CD4-positive, alpha-beta T cell (primary cell): ENCODE data around the gene RPL32. TPM values are rescaled to one million over a fixed set of nuclear protein-coding genes. Genes with fewer than 3 reads are reported as not detected.

Source experiments
- ATAC-seq: fragments of 200-7000 bp; cut with Tn5 transposase; one replicate; pipeline ENCODE4 v1.10.0; 2022; ENCODE audit warnings: mild to moderate bottlenecking; ENCODE audit not compliant: poor library complexity
- CTCF ChIA-PET: fragments of 350-600 bp; sonication (Branson Sonifier 250); formaldehyde crosslinking; loops from one replicate; lab custom pipeline; 2021; ENCODE audit warnings: antibody characterized with exemption, inconsistent platforms; lab: Charles Lee
- POLR2A ChIA-PET: fragments of 350-600 bp; sonication (Branson Sonifier 250); formaldehyde crosslinking; loops from one replicate; lab custom pipeline; 2021; ENCODE audit warnings: antibody characterized with exemption, inconsistent platforms; lab: Charles Lee
- DNase-seq, 14 experiments: peaks; one replicate each; pipeline ENCODE4 v3.0.0-alpha.2; 2013 to 2020; ENCODE audit warnings: mixed read lengths in 2 of 14
- H3K27ac ChIP-seq, 2 donors: one replicate each; pipeline versions ENCODE4 v1.5.1 to v1.7.0; 2013; ENCODE audit warnings: low read length in 2 of 2, low read depth in 1 of 2, mild to moderate bottlenecking in 1 of 2
- H3K27me3 ChIP-seq, 2 experiments: 1 replicate in 1 of 2; 2 replicates in 1 of 2; pipeline versions ENCODE4 v1.6.1 to v1.7.0; 2013; ENCODE audit warnings: low read length in 2 of 2, control low read depth in 1 of 2, mild to moderate bottlenecking in 1 of 2, moderate library complexity in 1 of 2; ENCODE audit not compliant: insufficient read depth in 2 of 2, control insufficient read depth in 1 of 2
- H3K36me3 ChIP-seq: one replicate; pipeline ENCODE4 v1.6.1; 2013; ENCODE audit warnings: low read length, control low read depth; ENCODE audit not compliant: insufficient read depth
- H3K4me1 ChIP-seq: one replicate; pipeline ENCODE4 v1.6.1; 2013; ENCODE audit warnings: low read length, control low read depth; ENCODE audit not compliant: insufficient read depth
- H3K4me3 ChIP-seq: one replicate; pipeline ENCODE4 v1.5.1; 2013; ENCODE audit warnings: mild to moderate bottlenecking, low read length, moderate library complexity
- H3K9me3 ChIP-seq, 2 experiments: 1 replicate in 1 of 2; 2 replicates in 1 of 2; pipeline versions ENCODE4 v1.6.1 to v1.7.0; 2013; ENCODE audit warnings: low read length in 2 of 2, mild to moderate bottlenecking in 2 of 2, control low read depth in 1 of 2, moderate library complexity in 1 of 2; ENCODE audit not compliant: control insufficient read depth in 1 of 2, insufficient read depth in 1 of 2
- H3K27ac Mint-ChIP-seq: one replicate; pipeline ENCODE4 v1.8.0; 2020; ENCODE audit warnings: mixed read lengths
- H3K27me3 Mint-ChIP-seq: one replicate; pipeline ENCODE4 v1.8.0; 2021; ENCODE audit warnings: mixed read lengths
- H3K36me3 Mint-ChIP-seq: one replicate; pipeline ENCODE4 v1.8.0; 2021; ENCODE audit warnings: low read depth, mixed read lengths
- H3K4me1 Mint-ChIP-seq: one replicate; pipeline ENCODE4 v1.8.0; 2021; ENCODE audit warnings: low read depth, mixed read lengths
- H3K4me3 Mint-ChIP-seq: one replicate; pipeline ENCODE4 v1.8.0; 2020; ENCODE audit warnings: mild to moderate bottlenecking, mixed read lengths
- H3K9me3 Mint-ChIP-seq: one replicate; pipeline ENCODE4 v1.8.0; 2020; ENCODE audit warnings: mixed read lengths
- CTCF ChIP-seq: fragments of 200-600 bp; IDR thresholded peaks from one replicate; pipeline ENCODE4 v1.8.0; 2022; ENCODE audit warnings: antibody characterized with exemption, mild to moderate bottlenecking
- intact Hi-C, 2 experiments: fragments of 100-400 bp; cut with DNase I in 1 of 2; cut with micrococcal nuclease in 1 of 2; formaldehyde crosslinking; loops; one replicate each; pipeline versions ENCODE4 v1.15.1 to v1.9.0; 2023 to 2025; cut with DNase I, micrococcal nuclease
- total RNA-seq, 174 experiments: library from RNA in 2 of 174; stranded (reverse) in 2 of 174; gene quantifications; one replicate each; pipeline ENCODE4 v1.2.3 and lab custom pipeline; 2021 to 2026

The RPL32 gene
- total RNA-seq, 2 experiments from 2014 or later = 4,308 to 4,667 TPM

GRCh38 chr3:12808587-12808986 lies 32.8 kb downstream of the RPL32 start:
- H3K9me3 Mint-ChIP-seq = no peaks in the 10 kb centered on the region
- POLR2A ChIA-PET = interaction anchor here (0.6 to 4.5 kb wide), 3 partner anchors 19 to 275 kb away, joined by 4 to 62 read pairs (median 5); partner anchors contain the start of gene RPL32

GRCh38 chr3:12807601-12808359 lies 33.6 kb downstream of the RPL32 start:
- H3K36me3 Mint-ChIP-seq = peaks cover 8% of the 10 kb centered on the region
- no peaks in the 10 kb centered on the region for H3K9me3 Mint-ChIP-seq
- Histone ChIP-seq H3K27me3 (no peaks in the 10 kb centered on the region), H3K9me3 (no peaks in the 10 kb centered on the region), H3K4me3 (no peak overlapping the region), H3K36me3 (no peaks in the 10 kb centered on the region), H3K27ac (no peak overlapping the region), H3K4me1 (peaks cover 16% of the 10 kb centered on the region)
- intact Hi-C loops = loop anchor here in 1 of 2 experiments (2.0 kb wide), 1 partner anchor 19 kb away; no protein-coding TSS in a partner anchor
- H3K27me3 Mint-ChIP-seq = no peaks in the 10 kb centered on the region
- TF ChIP-seq CTCF = no peak
- POLR2A ChIA-PET = interaction anchor here (4.5 kb wide), 1 partner anchor 33 kb away, joined by 62 read pairs; the partner anchor contains the start of gene RPL32
- no peak overlapping the region for H3K27ac Mint-ChIP-seq
- H3K4me1 Mint-ChIP-seq = peaks cover 19% of the 10 kb centered on the region
- peak overlapping the region; percentile 42 for H3K4me3 Mint-ChIP-seq
- DNase-seq (no peak), ATAC-seq (no peak)
- CTCF ChIA-PET = interaction anchor here (2.9 kb wide), 1 partner anchor 33 kb away, joined by 29 read pairs; the partner anchor contains the start of gene RPL32

More at GRCh38 chr3:12808587-12808986, 32.8 kb downstream of the RPL32 start:
- intact Hi-C loops = loop anchor here in 1 of 2 experiments (2.0 kb wide), 1 partner anchor 20 kb away; no protein-coding TSS in a partner anchor
- no peak overlapping the region for H3K27ac Mint-ChIP-seq
- ATAC-seq = no peak
- no peak overlapping the region for H3K27ac ChIP-seq
- no peak overlapping the region for H3K4me3 ChIP-seq
- peak overlapping the region; percentile 83 for H3K4me3 Mint-ChIP-seq
- H3K27me3 Mint-ChIP-seq = no peaks in the 10 kb centered on the region
- CTCF ChIA-PET = interaction anchor here (2.0 to 2.9 kb wide), 2 partner anchors 22 to 32 kb away, joined by 15 to 29 read pairs; partner anchors contain the start of gene RPL32
- no peaks in the 10 kb centered on the region for H3K9me3 ChIP-seq
- peaks cover 19% of the 10 kb centered on the region for H3K4me1 Mint-ChIP-seq
- peak in 1 of 14 experiments; percentile 13 for DNase-seq
- TF ChIP-seq CTCF = no peak
- no peaks in the 10 kb centered on the region for H3K36me3 ChIP-seq
- H3K4me1 ChIP-seq = peaks cover 16% of the 10 kb centered on the region
- H3K36me3 Mint-ChIP-seq = peaks cover 11% of the 10 kb centered on the region
- H3K27me3 ChIP-seq = no peaks in the 10 kb centered on the region

- no peak overlapping the region for H3K27ac Mint-ChIP-seq
Measured at GRCh38 chr3:12807066-12807465, 34.3 kb downstream of the RPL32 start.

More at GRCh38 chr3:12807066-12807465, 34.3 kb downstream of the RPL32 start:
- Mint-ChIP-seq H3K4me3 (no peak overlapping the region), H3K27me3 (no peaks in the 10 kb centered on the region), H3K4me1 (peaks cover 19% of the 10 kb centered on the region), H3K36me3 (peaks cover 8% of the 10 kb centered on the region), H3K9me3 (no peaks in the 10 kb centered on the region)
- ChIA-PET POLR2A (no interaction called here), CTCF (no interaction called here)
- intact Hi-C loops = no loop called here
- Histone ChIP-seq H3K9me3 (no peaks in the 10 kb centered on the region), H3K36me3 (no peaks in the 10 kb centered on the region), H3K4me3 (no peak overlapping the region), H3K4me1 (peaks cover 16% of the 10 kb centered on the region), H3K27me3 (no peaks in the 10 kb centered on the region), H3K27ac (no peak overlapping the region)
- DNase-seq = no peak
- TF ChIP-seq CTCF = no peak
- ATAC-seq = no peak
